A673 (cell line): ENCODE measurements around the gene GPD2. TPM values are rescaled to one million over a fixed set of nuclear protein-coding genes. Genes with fewer than 3 reads are reported as not detected.

Experiments used
- BruUV-seq: library from RNA; stranded (reverse); fragments of 400-500 nt; replicated peaks from 2 replicates; lab custom pipeline; 2021; lab: Mats Ljungman, UMichigan
- CTCF ChIA-PET: fragments of 300-600 bp; sonication (Branson Sonifier 250); formaldehyde crosslinking; loops from one replicate; lab custom pipeline; 2022; ENCODE audit warnings: antibody characterized with exemption; lab: Charles Lee
- POLR2A ChIA-PET: fragments of 300-600 bp; sonication (Branson Sonifier 250); formaldehyde crosslinking; loops from one replicate; lab custom pipeline; 2022; ENCODE audit warnings: antibody characterized with exemption; ENCODE audit not compliant: low non-redundant PET; lab: Charles Lee
- DNase-seq: peaks from one replicate; pipeline ENCODE4 v3.0.0-alpha.2; 2015; ENCODE audit warnings: low spot score
- H3K27ac ChIP-seq: fragments of 200-600 bp; sonication (generic); 2 replicates; pipeline ENCODE4 v1.5.1; 2016; ENCODE audit warnings: mixed run types, low read depth, mild to moderate bottlenecking, mixed read lengths, antibody characterized with exemption, low read length; ENCODE audit not compliant: poor library complexity, severe bottlenecking
- H3K27me3 ChIP-seq: fragments of 200-600 bp; sonication (generic); replicated peaks from 2 replicates; pipeline ENCODE4 v1.6.1; 2017; ENCODE audit warnings: mixed run types, low read depth, mild to moderate bottlenecking, mixed read lengths, antibody characterized with exemption, low read length; ENCODE audit not compliant: insufficient read depth, poor library complexity
- H3K36me3 ChIP-seq: fragments of 200-600 bp; sonication (generic); 2 replicates; pipeline ENCODE4 v1.6.1; 2016; ENCODE audit warnings: mixed run types, mild to moderate bottlenecking, mixed read lengths, antibody characterized with exemption, low read length; ENCODE audit not compliant: insufficient read depth, poor library complexity, severe bottlenecking
- H3K4me1 ChIP-seq: fragments of 200-600 bp; sonication (generic); 2 replicates; pipeline ENCODE4 v1.6.1; 2017; ENCODE audit warnings: mixed run types, mild to moderate bottlenecking, mixed read lengths, antibody characterized with exemption, low read length; ENCODE audit not compliant: insufficient read depth, poor library complexity, severe bottlenecking
- H3K4me3 ChIP-seq: fragments of 200-600 bp; sonication (generic); 2 replicates; pipeline ENCODE4 v1.5.1; 2016; ENCODE audit warnings: low read depth, mixed run types, mild to moderate bottlenecking, mixed read lengths, low read length; ENCODE audit not compliant: poor library complexity, severe bottlenecking
- H3K9me3 ChIP-seq: fragments of 200-600 bp; sonication (generic); 2 replicates; pipeline ENCODE4 v1.6.1; 2016; ENCODE audit warnings: mixed run types, low read depth, mild to moderate bottlenecking, mixed read lengths, antibody characterized with exemption, low read length; ENCODE audit not compliant: poor library complexity, severe bottlenecking
- EZH2 ChIP-seq: fragments of 200-600 bp; sonication (generic); IDR thresholded peaks from 2 replicates; pipeline ENCODE4 v1.6.1; 2017; ENCODE audit warnings: borderline replicate concordance, low read depth, mild to moderate bottlenecking, mixed read lengths, antibody characterized with exemption, low read length; ENCODE audit not compliant: poor library complexity, severe bottlenecking
- intact Hi-C: fragments of 100-400 bp; cut with micrococcal nuclease; formaldehyde crosslinking; loops from one replicate; pipeline ENCODE4 v1.10.0; 2022; ENCODE audit not compliant: unreplicated experiment
- total RNA-seq: library from RNA; stranded (reverse); gene quantifications from 2 replicates; pipeline ENCODE4 v1.2.3, GENCODE V29; 2021
- TF ChIP-seq, protein P1 (sequence below): fragments of 300-800, 200-600 bp; sonication (generic); conservative IDR thresholded peaks from 2 replicates; pipeline ENCODE4 v1.5.1; 2017; ENCODE audit warnings: low read depth, mild to moderate bottlenecking, antibody characterized with exemption, low read length, moderate library complexity, mixed read lengths

Gene GPD2
- total RNA-seq, 1 experiment from 2014 or later = 39.4 TPM

DNA sequence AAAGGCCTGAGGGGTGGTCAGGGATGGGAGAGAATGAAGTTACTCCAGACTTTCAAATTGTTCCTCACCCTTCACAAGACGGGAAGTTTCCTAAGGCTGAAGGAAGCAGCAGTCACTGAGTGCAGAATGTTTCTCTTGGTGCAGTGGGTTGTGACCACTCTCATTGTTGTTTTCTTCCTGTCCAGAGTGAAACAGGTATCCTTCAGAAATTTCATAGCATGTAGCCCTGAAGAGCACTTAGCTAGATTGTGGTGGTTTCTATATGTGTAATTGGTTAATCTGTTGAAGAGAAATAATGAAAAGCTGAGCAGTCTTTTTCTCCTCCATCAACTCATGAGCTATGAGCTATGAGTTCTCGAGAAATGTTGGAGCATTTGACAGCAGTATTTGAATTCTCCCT lies 96.8 kb downstream of the GPD2 start:
- TF ChIP-seq, protein P1, sequence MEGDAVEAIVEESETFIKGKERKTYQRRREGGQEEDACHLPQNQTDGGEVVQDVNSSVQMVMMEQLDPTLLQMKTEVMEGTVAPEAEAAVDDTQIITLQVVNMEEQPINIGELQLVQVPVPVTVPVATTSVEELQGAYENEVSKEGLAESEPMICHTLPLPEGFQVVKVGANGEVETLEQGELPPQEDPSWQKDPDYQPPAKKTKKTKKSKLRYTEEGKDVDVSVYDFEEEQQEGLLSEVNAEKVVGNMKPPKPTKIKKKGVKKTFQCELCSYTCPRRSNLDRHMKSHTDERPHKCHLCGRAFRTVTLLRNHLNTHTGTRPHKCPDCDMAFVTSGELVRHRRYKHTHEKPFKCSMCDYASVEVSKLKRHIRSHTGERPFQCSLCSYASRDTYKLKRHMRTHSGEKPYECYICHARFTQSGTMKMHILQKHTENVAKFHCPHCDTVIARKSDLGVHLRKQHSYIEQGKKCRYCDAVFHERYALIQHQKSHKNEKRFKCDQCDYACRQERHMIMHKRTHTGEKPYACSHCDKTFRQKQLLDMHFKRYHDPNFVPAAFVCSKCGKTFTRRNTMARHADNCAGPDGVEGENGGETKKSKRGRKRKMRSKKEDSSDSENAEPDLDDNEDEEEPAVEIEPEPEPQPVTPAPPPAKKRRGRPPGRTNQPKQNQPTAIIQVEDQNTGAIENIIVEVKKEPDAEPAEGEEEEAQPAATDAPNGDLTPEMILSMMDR = no peak
- no peak for TF ChIP-seq EZH2
- Histone ChIP-seq H3K9me3 (no peaks in the 10 kb centered on the region), H3K27ac (no peak overlapping the region), H3K27me3 (no peaks in the 10 kb centered on the region), H3K36me3 (no peaks in the 10 kb centered on the region), H3K4me3 (no peak overlapping the region), H3K4me1 (no peaks in the 10 kb centered on the region)
- no TSS peak for BruUV-seq
- ChIA-PET CTCF (no interaction called here), POLR2A (no interaction called here)
- intact Hi-C loops = no loop called here
- no peak for DNase-seq

DNA sequence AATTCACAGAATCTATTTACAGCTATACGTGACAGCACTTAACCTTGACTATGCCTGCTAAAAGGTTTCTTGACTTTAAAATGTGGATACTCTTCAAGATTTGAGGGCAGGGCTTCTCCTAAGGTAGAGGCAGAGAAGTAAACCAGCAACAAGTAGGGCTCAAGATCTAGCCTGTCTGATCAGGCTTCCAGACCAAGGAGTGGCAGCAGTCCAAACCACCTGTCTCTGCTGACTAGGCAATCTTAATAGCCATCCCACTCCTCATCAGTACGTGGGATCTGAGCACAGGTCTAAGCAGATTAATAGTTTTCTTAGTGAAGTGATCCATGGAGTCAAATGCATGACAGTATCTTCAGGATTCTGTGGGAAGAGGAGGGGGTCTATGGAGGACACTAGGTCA lies 100.4 kb downstream of the GPD2 start:
- no peak for DNase-seq
- Histone ChIP-seq H3K27ac (no peak overlapping the region), H3K36me3 (no peaks in the 10 kb centered on the region), H3K4me3 (no peak overlapping the region), H3K27me3 (no peaks in the 10 kb centered on the region), H3K4me1 (no peaks in the 10 kb centered on the region), H3K9me3 (no peaks in the 10 kb centered on the region)
- POLR2A ChIA-PET = no interaction called here
- no TSS peak for BruUV-seq
- intact Hi-C loops = no loop called here
- TF ChIP-seq, protein P1 = no peak
- TF ChIP-seq EZH2 = no peak
- CTCF ChIA-PET = no interaction called here

DNA sequence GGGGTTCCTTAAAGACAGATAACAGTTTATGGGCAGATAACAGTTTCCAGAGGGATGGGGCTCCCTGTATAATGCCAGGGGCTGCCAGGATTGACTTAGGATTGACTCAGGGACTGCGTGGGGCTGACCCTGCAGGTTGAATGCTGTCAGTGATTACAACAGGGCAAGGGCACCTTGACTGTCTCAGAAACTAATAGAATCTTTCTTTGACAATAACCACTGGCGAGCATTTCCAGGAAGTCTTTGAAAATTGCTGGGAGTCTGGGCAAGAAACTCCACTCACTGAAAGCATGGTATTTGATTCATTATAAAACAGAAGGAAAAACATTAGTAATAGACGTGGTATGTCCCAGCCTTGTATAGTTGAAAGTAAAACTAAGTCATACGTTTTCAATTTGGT lies 101.0 kb downstream of the GPD2 start:
- no peak for TF ChIP-seq EZH2
- TF ChIP-seq, protein P1 = no peak
- Histone ChIP-seq H3K4me3 (no peak overlapping the region), H3K9me3 (no peaks in the 10 kb centered on the region), H3K4me1 (no peaks in the 10 kb centered on the region), H3K27me3 (no peaks in the 10 kb centered on the region), H3K36me3 (no peaks in the 10 kb centered on the region), H3K27ac (no peak overlapping the region)
- BruUV-seq = no TSS peak
- CTCF ChIA-PET = no interaction called here
- DNase-seq = no peak
- intact Hi-C loops = no loop called here
- POLR2A ChIA-PET = no interaction called here
